Endothelial cell of hepatic sinusoid (primary cell): ENCODE data around the gene CDC14B.
"Not testable (repeated sequence)": the region's sequence is repeated elsewhere in the genome, so short reads cannot be mapped to it uniquely, and the experiment has no call there.

ENCODE experiments used
- in situ Hi-C: cut with HindIII; loops from 2 replicates; pipeline ENCODE4 v1.10.0; 2017; ENCODE audit warnings: low sequenced_read_pairs

Gene CDC14B

GRCh38 chr9:96554326-96554725, 65.3 kb downstream of the CDC14B start:
- in situ Hi-C loops = no loop called here

GRCh38 chr9:96553070-96553469, 66.6 kb downstream of the CDC14B start:
- in situ Hi-C loops = no loop called here

GRCh38 chr9:96551403-96551802, 68.2 kb downstream of the CDC14B start:
- in situ Hi-C loops = no loop called here

GRCh38 chr9:96550659-96551058, 69.0 kb downstream of the CDC14B start:
- in situ Hi-C loops = no loop called here

GRCh38 chr9:96543131-96543530, 76.5 kb downstream of the CDC14B start:
- in situ Hi-C loops = not testable (repeated sequence)

- in situ Hi-C loops = no loop called here
These were observed 79.5 kb downstream of the CDC14B start for GRCh38 chr9:96540106-96540505.

GRCh38 chr9:96532173-96532572, 87.5 kb downstream of the CDC14B start:
- in situ Hi-C loops = no loop called here

GRCh38 chr9:96524764-96525163, 94.9 kb downstream of the CDC14B start:
- in situ Hi-C loops = no loop called here

- in situ Hi-C loops = no loop called here
These were observed 95.6 kb downstream of the CDC14B start for GRCh38 chr9:96524045-96524444.

GRCh38 chr9:96523374-96523773, 96.3 kb downstream of the CDC14B start:
- in situ Hi-C loops = no loop called here

- in situ Hi-C loops = no loop called here
These were observed 97.3 kb downstream of the CDC14B start for GRCh38 chr9:96522366-96522765.

GRCh38 chr9:96519787-96520186, 99.9 kb downstream of the CDC14B start:
- in situ Hi-C loops = no loop called here

- in situ Hi-C loops = no loop called here
These were observed 100.5 kb downstream of the CDC14B start for GRCh38 chr9:96519095-96519494.

- in situ Hi-C loops = no loop called here
These were observed 103.8 kb downstream of the CDC14B start for GRCh38 chr9:96515621-96516470.

- in situ Hi-C loops = no loop called here
These were observed 104.9 kb downstream of the CDC14B start for GRCh38 chr9:96514800-96515158.

GRCh38 chr9:96514108-96514799, 105.4 kb downstream of the CDC14B start:
- in situ Hi-C loops = no loop called here

- in situ Hi-C loops = no loop called here
These were observed 106.0 kb downstream of the CDC14B start for GRCh38 chr9:96513622-96514021.

GRCh38 chr9:96512240-96512639, 107.4 kb downstream of the CDC14B start:
- in situ Hi-C loops = no loop called here

- in situ Hi-C loops = no loop called here
These were observed 109.4 kb downstream of the CDC14B start for GRCh38 chr9:96510258-96510657.

GRCh38 chr9:96509848-96510247, 109.8 kb downstream of the CDC14B start:
- in situ Hi-C loops = no loop called here

- in situ Hi-C loops = no loop called here
These were observed 110.6 kb downstream of the CDC14B start for GRCh38 chr9:96509026-96509425.

GRCh38 chr9:96508227-96508940, 111.3 kb downstream of the CDC14B start:
- in situ Hi-C loops = no loop called here
